Measurements from ENCODE around the gene TMEM170B. TPM values are rescaled to one million over a fixed set of nuclear protein-coding genes. Genes with fewer than 3 reads are reported as not detected.

TMEM170B gene
- total and polyA plus RNA-seq, 9 of the 15 experiments (the other 6 are each of a cell fraction or from before 2014, with no cell fraction given) = 0.03 to 0.11 (median 0.07) TPM

- TF ChIP-seq CTCF (IDR thresholded peaks at IDR 0.05 in 2 of 3, conservative IDR thresholded peaks at IDR 0.05 in 1 of 3; ENCODE audit: insufficient read depth in 2 of 3, low read depth in 1 of 3, low read length in 3 of 3) (peak; percentile 88 to 99 (median 99)), MEIS2 (IDR thresholded peaks at IDR 0.05; ENCODE audit: partially characterized antibody) (peak; percentile 2), PBX2 (CRISPR knock-in tag; IDR thresholded peaks at IDR 0.05; ENCODE audit: low read depth) (no peak), PBX2 (tag; conservative IDR thresholded peaks at IDR 0.05; ENCODE audit: low read depth) (peak; percentile 15; the same call in 1 of the 2 replicates), ARID3A (IDR thresholded peaks at IDR 0.05; ENCODE audit: borderline replicate concordance, low read depth, low read length) (peak; percentile 100), JUND (IDR thresholded peaks at IDR 0.05; ENCODE audit: borderline replicate concordance, low read depth, low read length) (peak; percentile 36; the same call in 1 of the 2 replicates), JUND (tag; IDR thresholded peaks at IDR 0.05; ENCODE audit: borderline replicate concordance, low read depth, low read length) (no peak; the same call in 2 of the 3 replicates), NRF1 (conservative IDR thresholded peaks at IDR 0.05 in 1 of 2, IDR thresholded peaks at IDR 0.05 in 1 of 2) (peak; percentile 62 to 71), RAD21 (CRISPR knock-in tag; conservative IDR thresholded peaks at IDR 0.05 in 1 of 2, IDR thresholded peaks at IDR 0.05 in 1 of 2) (peak; percentile 97 to 99)
Measured at GRCh38 chr6:11496152-11497060, 41.1 kb upstream of the TMEM170B start (continued).

All from K562 (cell line).